ENCODE measurements around the gene MYADML2.
"Not testable (repeated sequence)": the region's sequence is repeated elsewhere in the genome, so short reads cannot be mapped to it uniquely, and the experiment has no call there.

Gene MYADML2, protein sequence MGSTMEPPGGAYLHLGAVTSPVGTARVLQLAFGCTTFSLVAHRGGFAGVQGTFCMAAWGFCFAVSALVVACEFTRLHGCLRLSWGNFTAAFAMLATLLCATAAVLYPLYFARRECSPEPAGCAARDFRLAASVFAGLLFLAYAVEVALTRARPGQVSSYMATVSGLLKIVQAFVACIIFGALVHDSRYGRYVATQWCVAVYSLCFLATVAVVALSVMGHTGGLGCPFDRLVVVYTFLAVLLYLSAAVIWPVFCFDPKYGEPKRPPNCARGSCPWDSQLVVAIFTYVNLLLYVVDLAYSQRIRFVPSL

DNA sequence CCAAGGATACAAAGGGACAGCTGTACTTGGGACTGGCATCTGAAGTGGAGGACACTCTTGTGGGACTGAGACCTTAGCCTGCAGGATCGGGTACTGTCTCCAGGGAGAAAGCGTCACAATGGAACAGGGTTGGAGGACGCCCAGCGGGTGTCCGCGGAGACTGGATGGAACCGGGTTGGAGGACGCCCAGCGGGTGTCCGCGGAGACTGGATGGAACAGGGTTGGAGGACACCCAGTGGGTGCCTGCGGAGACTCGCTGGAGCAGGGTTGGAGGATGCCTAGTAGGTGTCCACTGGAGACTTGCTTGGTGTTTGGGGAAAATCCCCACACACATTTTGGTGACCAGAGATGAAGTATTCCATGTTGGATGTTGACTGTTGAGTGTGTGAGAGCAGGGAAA, at the start of gene MYADML2:
MYADML2 (minus strand) TSS at position 45 of the 400 bp plus-strand sequence. CDS start 5,492 bp downstream, outside the sequence.
- no peak for DNase-seq

DNA sequence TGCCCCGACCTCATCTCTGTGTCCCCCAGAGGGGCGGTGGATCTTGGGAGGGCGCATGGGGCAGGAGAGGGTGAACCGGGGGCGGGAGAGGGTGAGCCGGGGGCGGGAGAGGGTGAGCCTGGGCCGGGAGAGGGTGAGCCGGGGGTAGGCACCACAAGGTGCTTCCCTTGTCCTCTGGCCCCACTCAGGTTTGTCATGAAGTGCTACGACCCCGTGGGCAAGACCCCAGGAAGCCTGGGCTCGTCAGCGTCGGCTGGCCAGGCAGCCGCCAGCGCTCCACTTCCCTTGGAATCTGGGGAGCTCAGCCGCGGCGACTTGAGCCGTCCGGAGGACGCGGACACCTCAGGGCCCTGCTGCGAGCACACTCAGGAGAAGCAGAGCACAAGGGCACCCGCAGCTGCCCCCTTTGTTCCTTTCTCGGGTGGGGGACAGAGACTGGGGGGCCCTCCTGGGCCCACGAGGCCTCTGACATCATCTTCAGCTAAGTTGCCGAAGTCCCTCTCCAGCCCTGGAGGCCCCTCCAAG, 49.3 kb upstream of the MYADML2 start:
- no peak for DNase-seq

DNA sequence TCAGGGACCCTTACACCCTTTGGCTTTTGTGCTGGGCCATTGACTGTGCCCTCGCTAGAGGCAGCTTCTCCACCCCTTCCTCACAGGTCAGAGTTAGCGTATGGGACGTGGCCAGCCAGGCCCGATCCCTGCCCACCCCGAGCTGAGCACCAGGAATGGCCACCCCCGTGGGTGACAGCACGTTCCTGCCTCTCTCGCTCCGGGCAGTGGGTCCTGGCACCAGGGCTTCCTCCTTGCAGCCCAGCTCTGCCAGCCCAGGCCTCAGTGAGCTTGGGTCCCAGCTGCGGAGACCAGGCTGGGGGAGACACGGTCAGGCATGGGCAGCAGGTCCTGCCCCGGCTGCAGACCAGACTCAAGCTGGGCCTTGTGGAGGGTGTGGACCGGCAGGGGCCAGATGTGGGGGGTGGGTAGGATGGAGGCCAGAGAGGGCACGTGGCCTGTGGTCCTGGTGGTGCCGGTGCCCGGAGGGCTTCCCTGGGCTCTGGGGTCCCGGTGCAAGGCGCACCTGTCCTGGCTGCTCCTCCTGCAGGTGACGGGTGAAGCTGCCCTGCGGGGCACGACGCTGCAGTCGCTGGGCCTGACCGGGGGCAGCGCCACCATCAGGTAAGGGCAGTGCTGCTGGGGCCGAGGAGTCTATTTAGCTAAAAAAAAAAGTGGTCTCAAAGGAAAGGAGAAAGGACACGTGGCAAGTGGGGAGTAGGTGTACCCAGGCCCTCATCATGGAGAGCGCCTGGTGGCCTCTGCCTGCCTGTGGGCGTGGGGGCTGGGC, 48.6 kb upstream of the MYADML2 start:
- DNase-seq: no peak

GRCh38 chr17:81994593-81995462, 47.8 kb upstream of the MYADML2 start:
- DNase-seq: no peak

DNA sequence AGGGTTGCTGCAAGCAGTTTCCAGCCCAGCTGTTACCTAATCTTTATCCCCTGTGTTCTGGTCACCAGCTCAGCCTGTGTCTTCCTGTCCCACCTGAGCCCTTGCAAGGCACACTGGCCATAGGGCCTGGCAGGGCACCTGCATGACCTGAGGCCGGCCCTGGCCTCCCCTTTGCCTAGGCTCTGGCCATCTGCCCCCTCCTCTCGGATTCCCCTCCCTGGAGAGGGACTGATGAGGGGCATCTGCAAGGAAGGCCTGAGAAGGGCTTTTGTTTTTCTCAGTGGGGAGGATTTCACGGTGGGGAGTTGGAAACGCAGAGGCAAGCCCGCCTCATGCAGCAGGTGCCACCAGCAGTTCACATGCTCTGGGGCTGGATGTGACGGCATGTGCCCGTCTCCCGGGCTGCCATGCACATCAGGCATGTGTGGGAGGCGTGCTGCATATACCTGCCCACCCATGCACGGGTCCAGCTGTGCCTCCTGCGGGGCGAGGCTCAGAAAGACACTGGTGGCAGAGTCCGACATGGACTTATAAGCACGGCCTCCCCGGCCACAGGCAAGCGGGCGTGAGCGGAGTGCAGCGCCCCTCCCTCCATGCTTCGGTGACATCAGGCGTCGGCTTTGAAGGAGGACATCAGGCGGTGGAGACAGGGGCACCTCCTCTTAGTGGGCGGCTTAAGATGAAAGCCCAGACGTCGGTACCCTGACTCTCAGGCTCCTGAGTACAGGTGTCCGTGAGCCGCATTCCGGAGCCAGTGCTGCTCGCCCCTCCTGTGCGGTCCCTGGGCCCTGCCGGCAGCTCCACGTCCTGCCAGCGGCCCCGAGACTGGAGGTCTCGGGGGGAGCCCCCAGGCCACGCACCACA, 46.9 kb upstream of the MYADML2 start:
- DNase-seq: no peak

DNA sequence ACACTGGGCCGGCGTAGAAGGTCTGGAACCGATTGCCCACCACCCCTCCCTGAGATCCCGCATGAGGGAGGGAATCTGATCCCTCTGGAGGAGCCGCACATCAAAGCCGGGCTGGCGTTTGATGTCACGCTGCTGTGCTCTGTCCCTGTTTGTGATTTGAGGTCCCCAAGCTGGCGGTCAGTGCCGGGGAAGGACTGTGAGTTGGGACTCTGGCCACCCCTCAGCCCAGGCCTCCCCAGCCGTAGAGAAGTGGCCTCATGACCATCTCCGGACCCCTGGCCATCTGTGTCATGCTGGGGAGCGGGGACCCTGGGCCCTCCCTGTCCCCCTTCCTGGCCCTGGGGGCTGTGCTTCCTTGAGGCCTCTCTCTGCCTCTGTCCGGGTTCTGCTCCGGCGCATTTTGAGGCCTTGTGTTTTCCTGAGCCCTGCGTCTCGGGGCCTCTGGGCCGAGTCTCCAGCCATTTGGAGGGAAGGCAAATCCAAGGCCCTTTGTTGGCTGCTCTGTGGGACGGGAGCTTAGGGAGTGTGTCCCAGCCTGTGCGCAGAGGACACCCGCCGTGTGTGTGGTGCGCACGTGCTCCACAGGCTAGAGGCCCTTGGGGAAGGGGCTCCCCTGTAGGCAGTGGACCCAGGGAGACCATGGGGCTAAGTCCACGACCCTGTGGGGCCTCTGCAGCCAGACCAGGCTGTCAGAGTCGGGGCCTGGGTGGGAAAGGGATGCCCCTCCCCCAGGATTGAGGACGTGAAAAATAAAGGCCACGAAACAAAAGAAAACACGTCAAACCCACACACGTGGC, 45.5 kb upstream of the MYADML2 start:
- DNase-seq: no peak

GRCh38 chr17:81991684-81992305, 44.8 kb upstream of the MYADML2 start:
- no peak for DNase-seq

DNA sequence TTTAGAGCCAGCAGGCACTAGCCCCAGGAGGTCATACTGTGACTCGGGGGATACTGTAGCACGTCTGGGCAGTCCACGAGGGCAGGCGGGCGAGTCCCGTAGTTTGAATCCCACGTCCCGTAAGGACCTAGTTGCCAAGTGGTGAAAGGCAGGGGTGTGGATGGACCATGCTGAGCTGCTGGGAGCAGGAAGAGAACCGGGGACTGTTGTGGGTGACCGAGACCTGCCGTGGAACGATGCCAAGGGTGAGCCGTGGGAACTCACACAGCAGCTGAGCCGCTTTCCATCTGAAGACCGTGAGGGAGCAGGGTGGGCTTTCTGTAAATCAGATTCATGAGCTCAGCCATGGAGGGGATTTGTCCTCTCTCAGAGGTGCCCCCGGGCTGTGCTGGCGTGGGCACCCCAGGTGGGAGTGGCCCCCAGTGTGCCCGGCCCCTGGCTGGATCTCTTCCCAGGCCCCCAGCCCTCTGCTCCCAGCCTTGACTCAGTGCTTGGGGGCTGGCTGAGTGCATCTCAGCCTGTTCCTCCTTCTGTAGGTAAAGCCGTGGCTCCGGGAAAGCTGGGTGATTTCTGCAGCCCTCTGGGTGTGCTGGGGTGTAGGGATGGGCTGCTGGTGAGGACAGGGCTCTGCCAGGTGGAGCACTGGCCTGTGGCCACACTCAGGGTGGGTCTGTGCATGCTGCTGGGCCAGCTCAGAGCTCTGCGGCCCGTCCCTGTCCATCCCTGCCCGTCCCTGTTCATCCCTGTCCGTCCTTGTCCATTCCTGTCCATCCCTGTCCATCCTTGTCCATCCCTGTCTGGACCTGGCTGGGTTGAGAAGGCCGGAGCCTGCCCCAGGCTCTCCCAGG, 44.0 kb upstream of the MYADML2 start:
- DNase-seq: no peak

DNA sequence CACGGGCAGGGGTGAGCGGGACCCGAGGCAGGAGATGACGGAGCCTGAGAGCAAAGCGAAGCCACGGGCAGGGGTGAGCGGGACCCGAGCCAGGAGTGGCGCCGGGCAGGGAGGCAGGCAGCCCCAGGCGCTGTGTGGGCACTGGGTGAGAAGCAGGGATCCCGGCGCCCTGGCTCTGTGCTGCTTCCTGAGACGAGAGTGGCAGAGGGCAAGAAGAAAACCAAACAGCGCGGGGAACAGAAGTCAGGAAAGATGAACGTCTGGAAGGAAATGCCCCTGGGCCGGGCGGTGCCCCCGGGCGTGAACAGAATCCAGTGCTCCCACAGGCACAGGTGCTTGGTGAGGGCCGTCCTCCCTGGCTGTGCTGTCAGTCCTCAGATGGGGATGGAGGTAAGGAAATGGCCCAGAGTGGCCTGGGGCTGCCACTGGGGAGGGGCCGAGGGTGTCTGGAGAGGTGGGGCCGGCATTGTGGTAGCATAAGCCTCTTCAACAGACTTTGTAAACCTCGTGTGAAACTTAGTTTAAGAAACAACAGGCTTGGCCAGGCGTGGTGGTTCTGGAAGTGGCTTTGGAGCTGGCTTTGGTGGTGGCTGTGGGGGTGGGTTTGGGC, 40.2 kb upstream of the MYADML2 start:
- no peak for DNase-seq

- no peak for DNase-seq
Measured at GRCh38 chr17:81986606-81987005, 39.6 kb upstream of the MYADML2 start.

DNA sequence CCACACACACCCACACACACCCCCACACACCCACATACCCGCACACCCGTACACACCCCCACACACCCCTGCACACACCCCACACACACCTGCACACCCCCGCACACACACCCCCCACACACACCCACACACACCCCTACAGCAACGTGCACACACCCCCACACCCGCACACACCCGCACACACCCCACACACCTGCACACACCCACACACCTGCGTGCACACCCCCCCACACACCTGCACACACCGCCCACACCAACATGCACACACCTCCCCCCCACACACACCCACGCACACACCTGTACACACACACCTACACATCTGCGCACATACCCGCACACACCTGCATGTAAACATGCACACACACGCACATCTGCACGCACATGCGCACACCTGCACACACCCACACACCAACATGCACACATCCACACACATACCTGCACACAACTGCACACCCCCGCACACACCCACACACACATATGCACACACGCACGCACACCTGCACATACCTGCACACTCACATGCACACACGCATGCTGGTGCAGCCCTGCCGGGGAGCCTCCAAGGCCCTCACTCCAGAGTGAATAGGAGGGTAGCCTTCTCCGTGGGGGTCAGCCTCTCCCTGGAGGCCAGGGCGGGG, 37.9 kb upstream of the MYADML2 start:
- no peak for DNase-seq

GRCh38 chr17:81983639-81984373, 36.8 kb upstream of the MYADML2 start:
- DNase-seq: no peak

DNA sequence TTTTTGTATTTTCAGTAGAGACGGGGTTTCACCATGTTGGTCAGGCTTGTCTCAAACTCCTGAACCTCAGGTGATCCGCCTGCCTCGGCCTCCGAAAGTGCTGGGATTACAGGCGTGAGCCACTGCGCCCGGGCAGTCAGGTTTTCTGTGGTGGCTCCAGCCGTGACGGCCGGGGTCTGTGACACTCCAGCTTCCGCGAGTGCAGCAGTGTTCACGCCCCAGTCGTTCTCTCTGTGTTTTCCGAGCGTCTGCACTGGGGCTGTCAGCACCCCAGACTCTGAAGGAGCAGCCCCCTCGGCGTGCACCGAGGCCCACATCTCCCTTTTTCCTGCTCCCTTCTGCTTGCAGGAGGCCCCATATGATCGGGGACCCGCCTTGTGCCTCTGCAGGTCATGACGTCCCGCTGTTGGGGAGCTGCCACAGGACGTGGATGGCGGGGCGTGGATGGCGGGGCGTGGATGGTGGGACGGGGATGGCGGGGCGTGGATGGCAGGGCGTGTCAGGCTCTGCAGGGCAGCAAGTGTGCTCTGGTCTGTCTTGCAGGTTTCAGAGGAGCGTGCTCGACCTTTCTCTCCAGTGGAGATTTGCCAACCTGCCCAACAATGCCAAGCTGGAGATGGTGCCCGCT, 36.1 kb upstream of the MYADML2 start:
- DNase-seq: no peak

DNA sequence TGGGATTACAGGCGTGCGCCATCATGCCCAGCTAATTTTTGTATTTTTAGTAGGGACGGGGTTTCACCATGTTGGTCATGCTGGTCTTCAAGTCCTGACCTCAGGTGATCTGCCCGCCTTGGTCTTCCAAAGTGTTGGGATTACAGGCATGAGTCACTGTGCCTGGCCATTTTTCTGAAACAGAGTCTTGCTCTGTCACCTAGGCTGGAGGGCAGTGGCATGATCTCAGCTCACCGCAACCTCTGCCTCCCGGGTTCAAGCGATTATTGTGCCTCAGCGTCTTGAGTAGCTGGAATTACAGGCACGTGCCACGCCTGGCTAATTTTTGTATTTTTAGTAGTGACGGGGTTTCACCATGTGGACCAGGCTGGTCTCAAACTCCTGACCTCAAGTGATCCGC, 34.5 kb upstream of the MYADML2 start:
- DNase-seq: not testable (repeated sequence)

- DNase-seq: no peak
Measured at GRCh38 chr17:81980707-81981343, 33.8 kb upstream of the MYADML2 start.

- DNase-seq: no peak
Measured at GRCh38 chr17:81980122-81980521, 33.1 kb upstream of the MYADML2 start.
